NCI-H345 treated with DMSO at 0.1 percent for 48 hours (cell line): ENCODE data around the gene TMPRSS3.

ENCODE experiments used
- DNase-seq: peaks from one replicate; lab custom pipeline; 2025; ENCODE audit not compliant: unreplicated experiment; lab: John Stamatoyannopoulos, UW

The TMPRSS3 gene

DNA sequence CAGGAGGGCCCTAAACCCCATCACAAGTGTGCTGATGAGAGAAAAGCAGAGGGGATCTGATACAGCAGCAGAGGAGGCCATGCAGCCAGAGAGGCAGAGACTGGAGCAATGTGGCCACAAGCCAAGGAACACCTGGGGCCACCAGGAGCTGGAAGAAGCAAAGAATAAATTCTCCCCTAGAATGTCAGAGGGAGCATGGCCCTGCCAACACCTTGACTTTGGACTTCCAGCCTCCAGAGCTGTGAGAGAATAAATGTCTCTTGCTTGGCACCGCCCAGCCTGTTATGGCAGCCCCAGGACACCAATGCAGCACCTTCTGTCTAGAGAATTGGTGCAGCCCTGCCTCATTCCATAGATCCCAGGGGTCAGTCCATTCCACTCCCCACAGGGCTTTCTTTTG lies 33.2 kb upstream of the TMPRSS3 start:
- no peak for DNase-seq

DNA sequence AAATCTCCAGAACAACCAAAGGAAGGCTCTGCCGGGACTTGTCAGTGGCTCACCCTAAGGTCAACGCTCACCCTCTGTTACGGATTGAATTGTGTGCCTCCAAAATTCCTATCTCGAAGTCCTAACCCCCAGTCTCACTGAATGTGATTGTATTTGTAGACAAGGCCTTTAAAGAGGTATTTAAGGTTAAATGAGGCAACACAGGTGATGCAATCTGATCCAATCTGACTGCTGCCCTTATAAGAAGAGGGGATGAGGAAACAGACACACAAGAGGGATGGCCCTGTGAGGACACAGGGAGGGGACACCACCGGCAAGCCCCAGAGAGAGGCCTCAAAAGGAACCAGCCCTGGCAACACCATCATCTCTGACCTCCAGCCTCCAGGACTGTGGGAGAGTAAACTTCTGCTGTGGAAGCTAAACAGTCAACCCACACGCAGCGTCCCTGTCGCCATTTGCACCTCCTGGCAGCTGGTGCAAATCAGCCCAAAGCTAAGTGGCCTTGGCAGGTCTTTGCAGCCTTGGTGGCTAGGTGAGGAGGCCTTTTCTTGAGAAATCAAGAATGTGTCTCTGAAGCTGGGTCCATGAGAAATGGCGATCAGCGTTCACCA lies 32.1 kb upstream of the TMPRSS3 start:
- no peak for DNase-seq

DNA sequence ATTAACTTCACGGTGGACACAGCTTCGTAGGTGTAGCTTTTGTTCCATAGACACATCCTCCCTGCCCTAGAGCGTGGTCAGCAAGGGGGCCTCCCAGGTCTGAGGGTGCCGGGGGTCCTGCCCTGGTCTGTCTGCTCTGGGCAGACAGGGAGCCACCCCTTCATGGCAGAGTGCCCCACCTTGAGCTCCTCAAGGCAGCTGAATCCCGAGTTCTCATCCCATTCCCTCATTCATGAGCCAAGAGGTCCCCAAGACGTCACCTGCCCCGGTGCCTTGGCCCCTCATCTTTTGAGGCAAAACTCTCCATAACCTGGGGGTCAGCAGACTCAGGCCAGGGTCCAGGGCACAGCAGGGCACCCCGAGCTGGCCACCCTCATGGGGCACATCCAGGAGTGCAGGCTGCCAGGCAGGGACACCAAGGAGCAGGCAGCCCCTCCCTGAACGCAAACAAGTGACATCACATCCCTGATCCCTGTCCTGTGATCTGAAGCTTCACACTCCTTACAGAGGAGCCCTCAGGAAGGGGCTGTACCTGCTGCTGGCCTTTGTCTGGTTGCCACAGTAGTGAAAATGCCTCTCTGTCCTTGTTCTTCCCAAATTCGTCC lies 31.1 kb upstream of the TMPRSS3 start:
- no peak for DNase-seq

DNA sequence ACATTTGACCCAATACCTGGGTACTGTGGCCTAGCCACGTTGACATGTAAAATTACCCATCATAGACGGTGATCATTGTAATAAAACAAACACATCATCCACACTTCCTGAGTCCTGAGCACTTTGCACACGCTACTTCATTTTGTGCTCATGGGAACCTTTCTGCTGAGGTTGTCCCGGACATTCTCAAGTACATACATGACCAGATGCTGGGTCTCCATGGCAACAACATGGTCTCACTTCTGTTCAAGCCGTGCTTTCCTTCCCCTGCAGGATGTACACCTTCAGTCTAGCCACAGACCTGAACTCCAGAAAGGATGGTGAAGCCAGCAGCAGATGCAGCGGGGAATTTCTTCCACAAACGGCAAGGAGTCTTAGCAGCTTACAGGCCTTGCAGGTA lies 30.6 kb upstream of the TMPRSS3 start:
- no peak for DNase-seq

DNA sequence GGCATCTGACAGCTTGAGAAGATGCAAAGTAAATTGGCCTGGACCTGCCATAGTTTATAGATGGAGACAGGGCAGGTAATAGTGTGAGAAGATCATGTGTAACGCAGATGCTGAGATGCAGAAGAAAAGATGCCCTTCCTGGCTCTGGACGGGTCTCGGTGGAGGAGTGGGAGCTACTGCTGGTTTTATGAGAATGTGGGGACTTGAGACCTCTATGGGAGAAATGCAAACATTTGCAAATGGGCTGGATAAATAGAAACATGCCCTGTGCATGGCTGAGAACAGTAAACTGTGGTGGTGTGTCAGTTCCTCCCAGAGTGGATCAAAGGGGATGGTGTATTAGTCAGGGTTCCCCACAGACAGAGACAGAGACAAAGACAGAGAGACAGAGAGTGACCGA lies 29.7 kb upstream of the TMPRSS3 start:
- no peak for DNase-seq

DNA sequence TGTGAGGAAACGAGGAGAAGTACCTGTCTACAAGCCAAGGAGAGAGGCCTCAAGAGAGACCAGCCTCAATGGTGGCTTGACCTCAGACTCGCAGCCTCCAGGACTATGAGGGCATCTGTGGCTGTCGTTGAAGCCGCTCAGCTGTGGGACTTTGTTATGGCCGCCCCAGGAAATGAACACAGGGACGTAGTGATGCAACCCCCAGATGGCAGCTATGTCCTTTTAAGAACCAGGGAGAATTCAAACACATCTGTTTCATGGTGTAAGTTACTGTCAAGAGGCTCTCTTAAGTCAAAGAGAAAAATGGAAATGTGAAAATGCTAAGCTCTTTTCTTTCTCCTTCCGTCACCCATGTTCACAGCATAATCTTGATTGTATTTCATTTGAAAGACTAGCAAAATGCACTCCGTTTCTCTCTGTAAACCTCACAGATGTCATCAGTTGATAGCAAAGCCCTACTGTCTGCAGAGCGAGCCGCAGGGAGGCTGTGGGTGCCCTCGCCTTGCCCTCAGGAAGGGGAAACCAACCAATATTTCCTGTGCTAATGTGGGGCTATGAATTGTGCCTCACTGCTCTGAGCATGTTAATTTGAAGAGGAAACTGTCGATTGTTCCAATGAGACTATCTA lies 29.2 kb upstream of the TMPRSS3 start:
- no peak for DNase-seq

DNA sequence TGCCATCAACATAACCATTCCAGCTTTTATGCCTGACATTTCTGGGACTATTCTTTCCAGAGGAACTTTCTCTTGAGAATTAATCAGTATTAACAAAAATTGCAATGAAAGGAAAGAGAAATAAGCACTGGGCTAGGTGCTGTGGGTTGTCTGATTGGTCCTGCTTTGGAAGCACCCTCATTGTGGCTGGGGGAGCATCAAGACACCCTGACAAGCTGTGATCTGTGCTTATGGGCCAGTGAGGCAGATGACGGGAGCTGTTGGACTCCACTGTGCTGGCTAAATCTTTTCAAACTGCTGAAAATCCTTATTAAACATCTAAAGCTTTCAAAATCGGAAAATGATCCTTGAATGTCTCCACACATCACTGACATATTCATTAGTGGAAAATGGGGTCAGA lies 27.8 kb upstream of the TMPRSS3 start:
- DNase-seq = no peak

DNA sequence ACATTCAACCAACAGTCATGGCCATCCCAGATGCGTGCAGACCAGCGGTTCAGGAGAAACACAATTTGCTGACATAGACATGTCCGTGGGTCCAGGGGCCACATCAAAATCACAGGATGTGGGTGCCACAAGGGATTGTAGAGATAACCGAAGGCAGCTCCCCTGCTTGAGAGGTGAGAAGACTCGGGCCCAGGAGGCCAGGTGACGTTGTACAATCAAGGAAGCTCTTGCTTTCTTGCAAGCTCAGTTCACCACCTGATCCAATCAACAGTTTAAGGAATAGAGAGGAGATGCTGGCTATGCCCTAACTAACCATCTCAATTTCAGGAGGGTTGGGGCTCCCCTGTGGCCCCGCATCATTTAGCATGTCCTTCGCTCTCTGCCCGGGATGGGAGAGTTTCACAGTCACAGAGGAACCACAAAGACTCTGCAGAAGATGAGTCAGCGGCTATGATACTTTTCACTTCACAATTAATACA lies 27.4 kb upstream of the TMPRSS3 start:
- no peak for DNase-seq

DNA sequence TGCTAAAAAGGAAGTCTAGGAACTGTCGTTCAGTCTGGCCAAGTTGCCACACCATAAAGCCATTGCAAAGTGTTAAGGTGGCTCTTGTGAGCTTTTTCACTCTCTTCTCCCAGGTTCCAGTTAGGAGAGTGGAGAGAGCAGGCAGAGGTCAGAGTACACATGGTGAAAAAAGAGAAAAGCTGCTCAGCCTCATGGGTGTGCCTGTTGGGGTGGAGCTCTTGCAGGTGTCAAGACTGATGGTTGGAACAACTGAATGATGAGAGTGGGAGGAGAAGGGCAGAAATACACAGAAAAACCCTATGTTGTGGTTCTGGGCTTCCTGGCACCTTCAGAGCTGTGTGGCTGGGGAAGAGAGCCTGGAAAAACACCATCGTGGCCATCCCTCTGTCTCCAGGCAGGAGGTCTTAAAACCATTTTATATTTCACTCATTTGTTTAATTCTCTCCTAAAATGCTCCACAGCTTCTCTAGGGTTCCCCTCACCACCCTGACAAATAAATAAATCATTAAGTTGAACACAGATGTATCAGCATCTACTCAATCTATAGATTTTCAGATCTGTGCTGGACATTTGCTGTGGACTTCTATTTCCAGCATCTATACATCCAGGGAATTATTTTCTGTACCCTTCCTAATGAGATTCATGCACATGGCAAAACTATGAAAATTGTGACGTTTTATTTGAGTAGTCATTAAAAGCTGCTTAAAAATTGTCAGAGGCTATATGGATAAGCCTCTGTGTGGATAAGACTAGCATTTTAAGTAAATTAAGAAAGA lies 25.4 kb upstream of the TMPRSS3 start:
- DNase-seq = no peak

DNA sequence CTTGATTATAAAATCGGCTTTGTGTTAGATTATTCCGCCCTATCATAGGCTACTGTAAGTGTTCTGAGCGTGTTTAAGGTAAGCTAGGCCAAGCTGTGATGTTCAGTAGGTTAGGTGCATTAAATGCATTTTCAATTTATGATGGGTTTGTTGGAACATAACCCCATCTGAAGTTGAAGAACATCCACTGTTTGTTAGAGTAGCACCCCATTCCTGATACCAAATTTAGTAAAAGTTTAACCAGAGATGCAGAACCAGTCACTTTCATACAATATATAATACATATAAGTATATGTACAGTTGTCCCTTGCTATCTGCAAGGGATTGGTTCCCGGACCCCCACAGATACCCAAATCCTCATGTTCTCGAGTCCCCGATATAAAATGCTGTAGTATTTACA lies 24.0 kb upstream of the TMPRSS3 start:
- no peak for DNase-seq

DNA sequence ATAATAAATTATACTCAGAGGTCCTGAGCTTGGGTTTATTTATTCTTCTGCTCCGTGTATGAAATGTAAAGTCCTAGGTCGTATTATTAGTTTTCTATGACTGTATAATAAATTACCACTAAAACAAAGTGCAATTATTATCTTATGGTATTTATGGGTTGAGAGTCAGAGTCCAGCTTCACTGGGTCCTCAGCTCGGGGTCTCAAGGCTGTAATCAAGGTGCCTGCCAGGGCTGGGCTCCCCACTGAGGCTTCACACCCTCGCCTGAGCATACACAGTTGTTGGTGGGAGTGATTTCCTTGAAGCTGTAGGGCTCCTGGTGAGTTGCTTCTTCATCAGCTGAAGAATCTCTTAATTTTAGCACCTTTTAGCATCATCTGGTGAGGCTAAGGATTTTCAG lies 23.0 kb upstream of the TMPRSS3 start:
- DNase-seq = no peak

DNA sequence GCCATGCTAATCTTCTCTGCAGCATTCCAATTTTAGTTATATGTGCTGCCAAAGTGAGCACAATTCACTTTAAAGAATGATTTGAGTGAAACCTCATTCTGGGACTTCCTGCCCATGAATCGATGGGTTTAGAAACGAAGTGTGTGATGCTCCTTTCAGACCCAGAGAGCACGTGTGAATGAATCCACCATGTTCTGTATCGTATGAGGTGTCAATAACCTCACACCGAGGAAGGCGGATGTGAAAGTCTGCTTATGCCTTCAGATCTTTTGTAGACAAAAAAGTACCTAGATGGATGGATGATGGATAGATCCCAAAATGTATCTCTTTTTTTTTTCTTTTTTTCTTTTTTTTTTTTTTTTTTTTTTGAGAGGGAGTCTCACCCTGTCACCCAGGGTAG lies 21.7 kb upstream of the TMPRSS3 start:
- DNase-seq = no peak

DNA sequence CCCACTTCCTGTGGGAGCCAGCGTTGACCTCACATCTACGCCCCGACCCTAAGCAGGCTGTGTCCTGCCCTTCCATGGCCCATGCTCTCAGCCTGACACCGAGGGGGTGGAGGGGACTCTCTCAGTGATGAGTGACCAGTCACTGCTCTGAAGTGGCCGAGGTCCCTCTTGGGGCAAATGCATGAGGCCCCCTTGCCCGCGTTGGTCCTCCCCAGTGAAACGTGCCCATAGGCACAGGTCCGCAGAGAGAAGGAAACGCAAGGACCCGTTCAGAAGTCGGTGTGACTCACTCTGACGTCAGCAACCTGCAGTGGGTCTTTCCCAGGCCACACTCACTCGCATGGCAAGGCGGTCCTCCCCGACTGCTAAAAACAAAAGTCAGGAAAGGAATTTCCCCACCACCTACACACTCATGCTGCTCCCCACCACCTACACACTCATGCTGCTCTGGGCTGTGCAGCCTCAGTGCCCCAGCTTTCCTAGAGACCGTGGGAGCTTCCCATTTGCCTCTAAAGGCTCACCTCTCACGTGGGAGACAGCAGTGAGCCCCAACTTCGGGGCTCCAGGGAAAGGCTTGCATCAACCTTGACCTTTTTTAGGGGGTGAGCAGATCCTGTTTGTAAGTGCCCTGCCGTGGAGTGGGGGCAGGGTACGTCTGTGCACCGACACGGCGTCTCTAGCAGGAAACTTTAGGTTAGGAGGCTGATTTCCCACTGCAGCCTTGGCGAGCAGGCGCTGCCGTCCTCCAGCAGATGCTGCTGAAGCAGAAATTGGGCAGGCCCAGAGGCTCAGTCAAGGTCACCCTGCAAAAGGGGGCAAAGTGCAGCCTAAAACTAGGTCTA lies 19.3 kb upstream of the TMPRSS3 start:
- DNase-seq = no peak

DNA sequence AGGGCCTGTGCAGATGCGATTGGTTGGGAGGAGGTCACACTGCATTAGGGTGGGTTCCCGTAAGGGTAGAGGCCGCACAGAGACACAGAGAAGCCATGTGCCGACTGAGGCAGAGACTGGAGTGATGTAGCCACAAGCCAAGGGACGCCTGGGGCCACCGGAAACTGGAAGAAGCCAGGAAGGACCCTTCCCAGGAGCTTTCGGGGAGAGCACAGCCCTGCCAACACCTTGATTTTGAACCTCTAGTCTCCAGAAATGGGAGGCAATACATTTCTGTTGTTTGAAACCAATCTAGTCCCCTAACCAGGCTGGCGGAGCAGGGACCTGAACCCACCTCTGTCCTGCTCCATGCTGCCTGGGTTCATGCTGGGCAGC lies 18.7 kb upstream of the TMPRSS3 start:
- no peak for DNase-seq

DNA sequence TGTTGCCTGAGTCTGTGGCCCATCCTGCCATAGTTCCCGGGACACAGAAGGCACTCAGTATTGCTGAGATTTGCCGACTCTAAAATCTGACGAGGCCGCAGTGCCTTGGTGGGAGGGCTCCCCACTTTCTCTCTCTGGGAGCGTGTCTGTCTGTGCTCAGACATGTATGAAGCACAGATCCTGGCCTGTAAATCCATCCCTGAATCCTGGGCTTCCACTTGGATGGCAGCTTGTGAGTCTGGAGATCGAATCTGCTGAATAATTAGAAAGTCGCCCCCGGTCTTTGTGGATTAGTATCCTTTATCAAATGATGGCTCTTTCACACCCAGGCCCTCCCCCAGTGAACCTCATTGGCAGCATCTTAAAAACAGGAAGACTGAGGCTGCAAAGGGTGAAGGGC lies 18.2 kb upstream of the TMPRSS3 start:
- no peak for DNase-seq

DNA sequence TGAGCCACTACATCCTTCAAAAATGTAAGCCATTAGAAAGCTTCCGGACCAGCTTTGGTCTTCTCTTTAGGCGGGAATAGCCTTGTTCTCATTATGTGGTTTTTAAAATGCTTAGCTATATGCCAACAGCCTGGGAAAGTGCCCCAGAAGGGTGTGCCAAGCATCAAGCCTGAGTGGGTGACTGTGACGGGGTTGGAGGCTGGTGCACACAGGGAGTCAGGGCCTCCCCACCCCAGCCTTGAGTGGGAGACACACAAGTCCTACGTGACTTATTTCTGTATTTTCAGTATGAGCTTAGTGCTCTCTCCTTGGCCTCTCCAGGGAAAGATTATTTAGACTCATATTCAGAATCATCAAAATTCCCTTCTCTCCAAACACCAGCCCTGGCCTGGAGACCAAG lies 17.6 kb upstream of the TMPRSS3 start:
- no peak for DNase-seq

DNA sequence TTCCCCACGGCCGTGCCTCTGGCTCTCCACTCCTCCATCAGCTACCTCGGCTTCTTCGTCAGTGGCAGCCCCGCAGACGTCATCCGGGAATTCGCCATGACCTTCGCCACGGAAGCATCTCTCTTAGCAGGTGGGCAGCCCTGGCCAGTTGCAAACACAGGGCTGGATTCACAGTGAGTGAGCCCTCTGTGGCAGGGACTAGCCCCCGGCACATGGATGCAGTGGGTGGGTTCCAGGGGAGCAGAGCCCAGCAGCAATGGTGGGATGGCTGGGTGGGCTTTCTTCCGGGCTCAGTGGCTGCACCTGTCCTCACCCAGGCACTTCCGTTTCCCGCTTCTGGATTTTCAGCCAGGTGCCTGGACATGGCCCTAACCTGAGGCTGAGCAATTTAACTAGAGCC lies 17.2 kb upstream of the TMPRSS3 start:
- no peak for DNase-seq

DNA sequence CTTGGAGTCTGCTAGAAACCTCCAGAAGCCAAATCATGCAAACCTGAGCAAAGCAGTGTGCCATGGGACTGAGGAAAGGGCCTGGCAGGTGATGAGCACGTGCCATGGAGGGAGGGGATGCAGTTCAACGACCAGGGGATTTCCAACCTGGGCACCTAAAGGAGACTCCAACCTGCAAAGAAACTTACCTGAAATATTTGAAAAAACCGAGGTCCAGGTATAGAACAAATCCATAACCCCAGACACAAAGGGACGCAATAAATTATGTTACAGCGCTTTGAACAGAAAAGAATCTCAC lies 16.7 kb upstream of the TMPRSS3 start:
- DNase-seq = no peak

DNA sequence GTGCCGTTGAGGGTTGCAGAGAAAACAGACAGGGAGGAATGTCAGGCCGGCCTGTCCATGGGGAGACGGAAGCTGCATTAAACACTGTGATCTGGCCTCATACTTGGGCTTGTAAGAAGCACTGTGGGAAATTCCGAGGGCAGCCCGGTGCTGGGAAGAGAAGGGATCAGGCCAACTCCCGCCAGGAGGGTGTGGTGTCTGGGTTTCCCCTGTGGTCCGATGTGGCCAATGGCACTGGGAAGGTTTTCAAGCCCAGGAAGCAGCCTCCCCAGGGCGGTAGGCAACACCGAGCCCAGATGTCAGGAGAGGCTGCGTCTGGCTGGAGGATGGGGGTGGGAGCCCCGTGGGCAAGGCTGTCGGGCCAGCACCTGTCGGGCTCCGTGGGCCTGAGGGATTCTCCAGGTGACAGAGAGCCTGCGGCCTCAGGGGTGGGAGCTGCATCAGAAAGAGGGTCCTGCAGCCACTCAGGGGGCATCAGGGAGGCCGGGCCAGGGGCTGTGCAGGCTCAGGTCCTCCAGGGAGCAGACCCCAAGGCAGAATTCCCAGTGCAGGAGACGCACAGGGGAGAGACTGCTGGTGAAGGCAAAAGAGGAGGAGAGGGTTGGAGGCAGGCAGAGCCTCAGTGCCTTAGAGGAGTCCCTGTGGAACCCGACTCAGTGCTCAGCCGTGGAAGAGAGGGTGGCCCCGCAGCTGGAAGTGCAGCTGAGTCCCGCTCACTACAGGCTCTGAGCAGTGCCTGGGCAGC lies 16.2 kb upstream of the TMPRSS3 start:
- no peak for DNase-seq

DNA sequence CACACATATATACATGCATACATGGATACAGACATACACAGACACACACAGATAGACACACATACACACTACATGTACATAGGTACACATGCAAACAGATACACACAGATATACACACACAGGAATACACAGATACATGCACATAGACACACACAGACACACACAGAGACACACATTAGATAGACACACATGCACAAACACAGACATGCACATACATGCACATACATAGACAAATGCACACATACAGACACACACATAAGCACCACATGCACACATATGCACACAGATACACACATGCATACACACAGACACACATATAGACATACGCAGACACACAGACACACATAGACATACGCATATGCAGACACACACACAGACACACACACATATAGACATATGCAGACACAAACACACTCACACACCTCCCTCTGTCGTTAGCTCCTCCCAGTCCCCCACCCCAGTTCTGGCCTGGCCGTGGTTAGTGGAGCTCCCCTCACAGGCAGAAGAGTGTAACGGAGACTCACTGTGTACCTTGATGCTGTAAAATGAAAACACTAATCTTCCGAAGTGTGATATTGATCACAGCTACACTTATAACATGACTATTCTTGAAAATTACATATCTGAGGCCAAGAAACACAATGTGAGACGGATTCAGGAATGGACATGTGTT lies 15.5 kb upstream of the TMPRSS3 start:
- no peak for DNase-seq
